Upper lobe of left lung (tissue), 4 donors: ENCODE results near the gene RARB.

Source experiments
- CTCF ChIP-seq, 6 experiments: fragments of 450-650 bp in 4 of 6; fragments of 200-600 bp in 2 of 6; sonication (generic) in 2 of 6; IDR thresholded peaks; one replicate each; pipeline ENCODE4 v1.5.1; 2016 to 2019; ENCODE audit warnings: antibody characterized with exemption in 6 of 6
- POLR2A ChIP-seq, 4 donors: fragments of 450-650 bp; IDR thresholded peaks; one replicate each; pipeline ENCODE4 v1.5.1; 2016 to 2017; ENCODE audit warnings: antibody characterized with exemption in 4 of 4, mild to moderate bottlenecking in 2 of 4
- POLR2AphosphoS5 ChIP-seq, 2 donors: sonication (generic); formaldehyde crosslinking; IDR thresholded peaks; one replicate each; pipeline ENCODE4 v1.5.1; 2017; ENCODE audit warnings: antibody characterized with exemption in 2 of 2

- TF ChIP-seq CTCF (IDR thresholded peaks at IDR 0.05): no peak
- no peak for TF ChIP-seq POLR2A (IDR thresholded peaks at IDR 0.05)
- no peak for TF ChIP-seq POLR2AphosphoS5 (IDR thresholded peaks at IDR 0.05)
Measured at GRCh38 chr3:25452740-25453139, 24.7 kb downstream of the RARB start.
